GM12801 (cell line): ENCODE results near the gene HELZ2.

Experiments used
- CTCF ChIP-seq: IDR thresholded peaks from one replicate; pipeline ENCODE4 v1.5.1; 2011; ENCODE audit warnings: control low read depth; ENCODE audit not compliant: insufficient read length; ENCODE audit errors: extremely low read depth

HELZ2 gene

GRCh38 chr20:63562461-63563224 lies 11.4 kb downstream of the HELZ2 start:
- TF ChIP-seq CTCF: no peak

GRCh38 chr20:63561624-63562396 lies 12.2 kb downstream of the HELZ2 start:
- TF ChIP-seq CTCF: no peak

GRCh38 chr20:63560856-63561609 lies 13.0 kb downstream of the HELZ2 start:
- TF ChIP-seq CTCF: no peak

- TF ChIP-seq CTCF: no peak
These were observed 13.7 kb downstream of the HELZ2 start for GRCh38 chr20:63560333-63560805.

GRCh38 chr20:63558804-63559484 lies 15.1 kb downstream of the HELZ2 start:
- TF ChIP-seq CTCF: no peak

- TF ChIP-seq CTCF: no peak
These were observed 16.6 kb downstream of the HELZ2 start for GRCh38 chr20:63557481-63557891.
